Mesenchymal stem cell (in vitro differentiated cells and primary cell): Measurements from ENCODE around the gene SYTL4.

Experiments used
- DNase-seq: peaks from one replicate; pipeline ENCODE4 v3.0.0-alpha.2; 2013
- H2AFZ ChIP-seq: one replicate; pipeline ENCODE4 v1.6.1; 2013; ENCODE audit warnings: low read depth, mild to moderate bottlenecking, control low read depth, inconsistent platforms, low read length, moderate library complexity
- H2AK5ac ChIP-seq: 2 replicates; pipeline ENCODE4 v1.6.1; 2013; ENCODE audit warnings: low read length, moderate library complexity, mild to moderate bottlenecking, inconsistent platforms; ENCODE audit not compliant: severe bottlenecking
- H2BK120ac ChIP-seq: one replicate; pipeline ENCODE4 v1.6.1; 2013; ENCODE audit warnings: low read depth, mild to moderate bottlenecking, inconsistent platforms, low read length, moderate library complexity
- H2BK12ac ChIP-seq, 2 experiments: one replicate each; pipeline ENCODE4 v1.6.1; 2013; ENCODE audit warnings: inconsistent platforms in 2 of 2, low read length in 2 of 2, mild to moderate bottlenecking in 2 of 2, moderate library complexity in 2 of 2, control low read depth in 1 of 2
- H2BK15ac ChIP-seq: one replicate; pipeline ENCODE4 v1.6.1; 2013; ENCODE audit warnings: mild to moderate bottlenecking, low read depth, inconsistent platforms; ENCODE audit not compliant: poor library complexity, severe bottlenecking
- H2BK5ac ChIP-seq: 2 replicates; pipeline ENCODE4 v1.6.1; 2013; ENCODE audit warnings: low read depth, mild to moderate bottlenecking, low read length, control low read depth, inconsistent platforms; ENCODE audit not compliant: poor library complexity, severe bottlenecking
- H3K14ac ChIP-seq, 2 experiments: one replicate each; pipeline ENCODE4 v1.6.1; 2013; ENCODE audit warnings: inconsistent platforms in 2 of 2, low read length in 2 of 2, control low read depth in 1 of 2, mild to moderate bottlenecking in 1 of 2, moderate library complexity in 1 of 2
- H3K18ac ChIP-seq, 2 experiments: one replicate each; pipeline ENCODE4 v1.6.1; 2013; ENCODE audit warnings: inconsistent platforms in 2 of 2, low read length in 2 of 2, control low read depth in 1 of 2, low read depth in 1 of 2, mild to moderate bottlenecking in 1 of 2
- H3K23ac ChIP-seq, 2 experiments: one replicate each; pipeline ENCODE4 v1.6.1; 2013; ENCODE audit warnings: inconsistent platforms in 2 of 2, low read length in 2 of 2, mild to moderate bottlenecking in 2 of 2, moderate library complexity in 2 of 2, control low read depth in 1 of 2
- H3K27ac ChIP-seq: 2 replicates; pipeline ENCODE4 v1.5.1; 2013; ENCODE audit warnings: mild to moderate bottlenecking, moderate library complexity, low read length, control low read depth, inconsistent platforms; ENCODE audit not compliant: poor library complexity, severe bottlenecking
- H3K27me3 ChIP-seq, 2 experiments: 2 replicates each; pipeline versions ENCODE4 v1.6.1 to v1.7.0; 2013; ENCODE audit warnings: low read length in 2 of 2, mild to moderate bottlenecking in 2 of 2, moderate library complexity in 2 of 2, control low read depth in 1 of 2, inconsistent platforms in 1 of 2; ENCODE audit not compliant: control insufficient read depth in 1 of 2, insufficient read depth in 1 of 2
- H3K36me3 ChIP-seq, 2 experiments: 2 replicates each; pipeline versions ENCODE4 v1.6.1 to v1.7.0; 2013; ENCODE audit warnings: low read length in 2 of 2, control low read depth in 1 of 2, inconsistent platforms in 1 of 2, low read depth in 1 of 2, mild to moderate bottlenecking in 1 of 2; ENCODE audit not compliant: insufficient read depth in 2 of 2, control insufficient read depth in 1 of 2
- H3K4ac ChIP-seq, 2 experiments: one replicate each; pipeline ENCODE4 v1.6.1; 2013; ENCODE audit warnings: inconsistent platforms in 2 of 2, low read length in 2 of 2, mild to moderate bottlenecking in 2 of 2, moderate library complexity in 2 of 2, control low read depth in 1 of 2, low read depth in 1 of 2
- H3K4me1 ChIP-seq: 2 replicates; pipeline ENCODE4 v1.6.1; 2013; ENCODE audit warnings: low read depth, low read length, control low read depth; ENCODE audit not compliant: control insufficient read depth, insufficient read depth
- H3K4me2 ChIP-seq: 2 replicates; pipeline ENCODE4 v1.6.1; 2013; ENCODE audit warnings: low read length, mild to moderate bottlenecking, inconsistent platforms; ENCODE audit not compliant: poor library complexity, severe bottlenecking
- H3K4me3 ChIP-seq, 2 experiments: 2 replicates each; pipeline versions ENCODE4 v1.5.1 to v1.7.0; 2013; ENCODE audit warnings: low read length in 2 of 2, mild to moderate bottlenecking in 2 of 2, control low read depth in 1 of 2, low read depth in 1 of 2; ENCODE audit not compliant: insufficient read depth in 1 of 2
- H3K79me1 ChIP-seq: replicated peaks from 2 replicates; pipeline ENCODE4 v1.6.1; 2013; ENCODE audit warnings: mild to moderate bottlenecking, control low read depth, low read length, inconsistent platforms; ENCODE audit not compliant: poor library complexity, severe bottlenecking
- H3K9ac ChIP-seq: 2 replicates; pipeline ENCODE4 v1.7.0; 2013; ENCODE audit warnings: mild to moderate bottlenecking, low read length, moderate library complexity
- H3K9me3 ChIP-seq: 2 replicates; pipeline ENCODE4 v1.7.0; 2013; ENCODE audit warnings: mild to moderate bottlenecking, low read length; ENCODE audit not compliant: control insufficient read depth
- H4K8ac ChIP-seq: one replicate; pipeline ENCODE4 v1.6.1; 2013; ENCODE audit warnings: inconsistent platforms, mild to moderate bottlenecking, low read length, moderate library complexity
- H4K91ac ChIP-seq: one replicate; pipeline ENCODE4 v1.6.1; 2013; ENCODE audit warnings: mild to moderate bottlenecking, low read length, inconsistent platforms
- WGBS: methylation state at CpG from one replicate; pipeline ENCODE4 v1.1.7; 2013; ENCODE audit warnings: mixed read lengths; 5-methylcytosine and 5-hydroxymethylcytosine counted together

Gene SYTL4

DNA sequence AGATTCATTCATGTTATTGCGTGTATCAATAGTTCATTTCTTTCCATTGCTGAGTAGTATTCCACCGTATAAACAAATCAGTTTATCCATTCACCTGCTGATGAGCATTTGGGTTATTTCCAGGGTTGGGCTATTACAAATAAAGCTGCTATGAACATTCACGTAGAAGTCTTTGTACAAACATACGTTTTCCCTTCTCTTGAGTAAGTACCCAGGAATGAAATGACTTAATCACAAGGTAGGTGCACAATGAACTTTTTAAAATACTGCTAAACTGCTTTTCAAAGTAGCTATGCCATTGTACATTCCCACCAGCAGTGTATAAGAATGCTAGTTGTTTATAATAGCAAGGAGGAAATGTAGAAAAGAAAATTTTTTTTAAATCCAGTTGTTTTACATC is 35.9 kb downstream of the SYTL4 start:
- WGBS = no CpG with 5 or more reads among the region's 4 CpGs
- Histone ChIP-seq H2AK5ac (no peak overlapping the region), H3K4me3 (no peak overlapping the region), H2AFZ (no peak overlapping the region), H4K91ac (no peak overlapping the region), H2BK12ac (no peak overlapping the region), H3K4ac (no peak overlapping the region), H3K79me1 (no peaks in the 10 kb centered on the region), H3K9me3 (no peaks in the 10 kb centered on the region), H2BK5ac (no peak overlapping the region), H3K23ac (no peak overlapping the region), H2BK15ac (no peak overlapping the region), H2BK120ac (no peak overlapping the region), H4K8ac (no peak overlapping the region), H3K27ac (no peak overlapping the region), H3K18ac (no peak overlapping the region), H3K27me3 (peaks cover 0 to 23% of the 10 kb centered on the region in 2 experiments), H3K14ac (no peak overlapping the region), H3K9ac (no peak overlapping the region), H3K36me3 (no peaks in the 10 kb centered on the region), H3K4me2 (no peak overlapping the region), H3K4me1 (no peaks in the 10 kb centered on the region)
- no peak for DNase-seq

DNA sequence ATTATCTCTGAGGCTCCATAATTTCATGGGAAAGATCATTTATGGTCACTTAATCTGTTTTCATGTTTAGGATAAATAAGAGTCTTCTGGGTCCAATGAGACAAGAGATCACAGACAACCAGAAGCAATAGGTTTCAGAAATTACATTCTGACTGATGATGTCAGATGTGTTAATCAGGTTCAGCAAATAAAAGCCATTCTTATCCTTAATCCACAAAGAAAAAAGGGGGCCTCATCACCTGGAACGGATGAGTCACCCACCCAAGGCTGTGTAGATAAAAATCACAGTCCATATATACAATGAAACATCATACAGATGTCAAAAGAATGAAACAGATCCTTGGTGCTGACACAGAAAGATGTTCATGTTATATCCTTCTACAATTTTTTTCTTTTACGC is 36.6 kb downstream of the SYTL4 start:
- WGBS = 100% methylated on average over 1 of the region's 2 CpGs
- H3K9me3 ChIP-seq = no peaks in the 10 kb centered on the region
- H3K4me1 ChIP-seq = no peaks in the 10 kb centered on the region
- no peak overlapping the region for H3K18ac ChIP-seq
- no peak overlapping the region for H2BK15ac ChIP-seq
- no peak overlapping the region for H3K9ac ChIP-seq
- no peak overlapping the region for H3K27ac ChIP-seq
- H2BK120ac ChIP-seq = no peak overlapping the region
- no peak for DNase-seq
- H2AFZ ChIP-seq = no peak overlapping the region
- H2AK5ac ChIP-seq = no peak overlapping the region
- H2BK5ac ChIP-seq = no peak overlapping the region
- H4K91ac ChIP-seq = no peak overlapping the region
- H2BK12ac ChIP-seq = no peak overlapping the region
- H3K36me3 ChIP-seq = no peaks in the 10 kb centered on the region
- H3K4me3 ChIP-seq = no peak overlapping the region
- H3K79me1 ChIP-seq = no peaks in the 10 kb centered on the region
- no peak overlapping the region for H3K4ac ChIP-seq
- H3K4me2 ChIP-seq = no peak overlapping the region
- no peak overlapping the region for H4K8ac ChIP-seq
- peaks cover 0 to 26% of the 10 kb centered on the region in 2 experiments for H3K27me3 ChIP-seq
- H3K23ac ChIP-seq = no peak overlapping the region
- H3K14ac ChIP-seq = no peak overlapping the region

- Histone ChIP-seq H2BK12ac (no peak overlapping the region), H3K36me3 (peaks cover 5 to 13% of the 10 kb centered on the region in 2 experiments)
Measured at GRCh38 chrX:100687546-100687945, 44.4 kb downstream of the SYTL4 start.

GRCh38 chrX:100687128-100687527 is 44.8 kb downstream of the SYTL4 start:
- H2BK5ac ChIP-seq = no peak overlapping the region
- WGBS = 96% methylated on average over 6 of the region's 6 CpGs
- H2BK12ac ChIP-seq = no peak overlapping the region
- H3K79me1 ChIP-seq = no peaks in the 10 kb centered on the region
- H3K9me3 ChIP-seq = no peaks in the 10 kb centered on the region
- H3K14ac ChIP-seq = no peak overlapping the region
- H3K9ac ChIP-seq = no peak overlapping the region
- no peaks in the 10 kb centered on the region for H3K4me1 ChIP-seq
- H3K18ac ChIP-seq = no peak overlapping the region
- H3K27ac ChIP-seq = no peak overlapping the region
- H2AK5ac ChIP-seq = no peak overlapping the region
- H3K4me3 ChIP-seq = no peak overlapping the region
- H3K4ac ChIP-seq = no peak overlapping the region
- peaks cover 0 to 20% of the 10 kb centered on the region in 2 experiments for H3K27me3 ChIP-seq
- no peak overlapping the region for H3K4me2 ChIP-seq
- H3K23ac ChIP-seq = no peak overlapping the region
- H2BK120ac ChIP-seq = no peak overlapping the region
- H4K8ac ChIP-seq = no peak overlapping the region
- H4K91ac ChIP-seq = no peak overlapping the region
- H2AFZ ChIP-seq = no peak overlapping the region
- H3K36me3 ChIP-seq = peaks cover 5 to 13% of the 10 kb centered on the region in 2 experiments
- DNase-seq = no peak
- H2BK15ac ChIP-seq = no peak overlapping the region

More at GRCh38 chrX:100687546-100687945, 44.4 kb downstream of the SYTL4 start:
- no peak overlapping the region for H4K91ac ChIP-seq
- H3K9ac ChIP-seq = no peak overlapping the region
- H3K4me2 ChIP-seq = no peak overlapping the region
- H3K4ac ChIP-seq = no peak overlapping the region
- H4K8ac ChIP-seq = no peak overlapping the region
- no peak overlapping the region for H3K4me3 ChIP-seq
- DNase-seq = no peak
- no peak overlapping the region for H2BK120ac ChIP-seq
- no peak overlapping the region for H3K14ac ChIP-seq
- H2AK5ac ChIP-seq = no peak overlapping the region
- 92% methylated on average over 2 of the region's 2 CpGs for WGBS
- no peak overlapping the region for H2BK5ac ChIP-seq
- H2AFZ ChIP-seq = no peak overlapping the region
- H3K9me3 ChIP-seq = no peaks in the 10 kb centered on the region
- no peak overlapping the region for H3K18ac ChIP-seq
- no peak overlapping the region for H3K27ac ChIP-seq
- H3K4me1 ChIP-seq = no peaks in the 10 kb centered on the region
- no peak overlapping the region for H2BK15ac ChIP-seq
- H3K79me1 ChIP-seq = no peaks in the 10 kb centered on the region
- H3K23ac ChIP-seq = no peak overlapping the region
- H3K27me3 ChIP-seq = peaks cover 0 to 20% of the 10 kb centered on the region in 2 experiments
